ENCODE data around the gene RBMS3. TPM values are rescaled to one million over a fixed set of nuclear protein-coding genes. Genes with fewer than 3 reads are reported as not detected.

RBMS3 gene
- total RNA-seq, 2 donors from 2014 or later, result 31.7 to 45.1 TPM

DNA sequence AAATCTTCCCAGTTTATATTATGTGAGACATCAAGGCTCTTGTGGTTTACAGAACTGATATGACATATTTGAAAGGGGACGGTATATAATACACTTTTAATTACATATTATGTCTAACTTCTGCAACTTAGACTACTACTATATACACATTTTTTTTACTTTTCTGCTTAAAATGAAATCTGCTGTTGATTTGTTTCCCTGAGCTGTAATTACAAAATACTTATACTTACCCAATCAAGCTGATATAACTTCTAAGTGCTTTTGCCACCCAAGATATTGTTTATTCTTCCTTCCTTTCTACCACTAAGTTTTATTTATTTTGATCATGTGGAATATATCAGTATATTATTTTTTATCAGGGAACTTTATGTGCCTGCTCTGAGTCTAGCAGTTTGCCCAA, 671.6 kb downstream of the RBMS3 start:
- no peak overlapping the region for H3K4me3 ChIP-seq
- no peaks in the 10 kb centered on the region for H3K27me3 ChIP-seq (replicated peaks; ENCODE audit: insufficient read depth)
- WGBS, result 94% methylated on average over 1 of the region's 1 CpG
- DNase-seq (ENCODE audit: low spot score), result no peak
- no peak overlapping the region for H3K27ac ChIP-seq
- no peaks in the 10 kb centered on the region for H3K4me1 ChIP-seq (replicated peaks)
- no peaks in the 10 kb centered on the region for H3K36me3 ChIP-seq
- H3K9me3 ChIP-seq, result no peaks in the 10 kb centered on the region
- TF ChIP-seq POLR2AphosphoS5 (IDR thresholded peaks at IDR 0.05) (no peak), POLR2A (IDR thresholded peaks at IDR 0.05) (no peak)
- TF ChIP-seq, protein P1, sequence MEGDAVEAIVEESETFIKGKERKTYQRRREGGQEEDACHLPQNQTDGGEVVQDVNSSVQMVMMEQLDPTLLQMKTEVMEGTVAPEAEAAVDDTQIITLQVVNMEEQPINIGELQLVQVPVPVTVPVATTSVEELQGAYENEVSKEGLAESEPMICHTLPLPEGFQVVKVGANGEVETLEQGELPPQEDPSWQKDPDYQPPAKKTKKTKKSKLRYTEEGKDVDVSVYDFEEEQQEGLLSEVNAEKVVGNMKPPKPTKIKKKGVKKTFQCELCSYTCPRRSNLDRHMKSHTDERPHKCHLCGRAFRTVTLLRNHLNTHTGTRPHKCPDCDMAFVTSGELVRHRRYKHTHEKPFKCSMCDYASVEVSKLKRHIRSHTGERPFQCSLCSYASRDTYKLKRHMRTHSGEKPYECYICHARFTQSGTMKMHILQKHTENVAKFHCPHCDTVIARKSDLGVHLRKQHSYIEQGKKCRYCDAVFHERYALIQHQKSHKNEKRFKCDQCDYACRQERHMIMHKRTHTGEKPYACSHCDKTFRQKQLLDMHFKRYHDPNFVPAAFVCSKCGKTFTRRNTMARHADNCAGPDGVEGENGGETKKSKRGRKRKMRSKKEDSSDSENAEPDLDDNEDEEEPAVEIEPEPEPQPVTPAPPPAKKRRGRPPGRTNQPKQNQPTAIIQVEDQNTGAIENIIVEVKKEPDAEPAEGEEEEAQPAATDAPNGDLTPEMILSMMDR (IDR thresholded peaks at IDR 0.05), result no peak
- intact Hi-C loops (cut with DNase I), result no loop called here

DNA sequence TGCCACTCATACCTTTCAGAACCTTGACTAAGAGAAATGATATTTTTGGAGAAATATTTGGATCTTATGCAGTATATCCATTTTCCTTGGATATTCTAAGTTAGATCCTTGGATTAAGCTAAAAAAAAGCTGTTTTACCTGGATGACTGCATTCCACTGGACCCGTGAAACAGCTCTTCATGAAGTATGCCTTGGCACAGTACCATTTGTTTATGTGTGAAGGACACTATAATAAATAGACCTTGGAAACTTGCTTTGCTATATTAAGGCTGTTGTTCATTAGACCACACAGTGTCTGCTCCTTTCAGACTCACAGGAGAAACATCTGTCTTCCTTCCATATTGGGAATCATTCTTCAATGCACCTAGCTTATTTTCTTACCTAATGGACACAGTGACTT, 674.5 kb downstream of the RBMS3 start:
- intact Hi-C loops (cut with DNase I), result no loop called here
- 11% methylated on average over 1 of the region's 1 CpG for WGBS
- no peaks in the 10 kb centered on the region for H3K36me3 ChIP-seq
- H3K27ac ChIP-seq, result no peak overlapping the region
- TF ChIP-seq POLR2AphosphoS5 (IDR thresholded peaks at IDR 0.05), result no peak
- TF ChIP-seq, protein P1 (IDR thresholded peaks at IDR 0.05), result no peak
- no peak for TF ChIP-seq POLR2A (IDR thresholded peaks at IDR 0.05)
- H3K4me3 ChIP-seq, result no peak overlapping the region
- no peaks in the 10 kb centered on the region for H3K27me3 ChIP-seq (replicated peaks; ENCODE audit: insufficient read depth)
- no peak for DNase-seq (ENCODE audit: low spot score)
- H3K4me1 ChIP-seq (replicated peaks), result no peaks in the 10 kb centered on the region
- H3K9me3 ChIP-seq, result no peaks in the 10 kb centered on the region

DNA sequence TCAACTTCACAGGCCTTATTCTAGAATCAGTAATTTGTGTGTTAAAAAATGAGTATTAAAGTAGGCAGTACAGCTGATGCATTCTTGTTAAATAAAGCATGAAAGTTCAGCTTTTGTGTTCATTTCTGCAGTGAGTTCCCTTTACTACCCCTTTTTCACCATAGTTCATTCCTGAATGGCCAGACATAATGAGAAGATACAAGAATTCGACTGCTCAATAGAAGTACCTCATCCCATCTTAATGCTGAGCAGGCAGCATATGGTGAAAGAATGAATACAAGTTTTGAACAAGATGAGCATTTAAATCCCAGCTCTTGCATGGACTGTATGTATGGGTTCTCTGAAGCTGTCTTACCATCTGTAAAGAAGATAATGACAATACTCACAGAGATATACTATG, 677.9 kb downstream of the RBMS3 start:
- Histone ChIP-seq H3K4me1 (replicated peaks) (no peaks in the 10 kb centered on the region), H3K9me3 (no peaks in the 10 kb centered on the region), H3K27me3 (replicated peaks; ENCODE audit: insufficient read depth) (no peaks in the 10 kb centered on the region), H3K4me3 (no peak overlapping the region), H3K36me3 (no peaks in the 10 kb centered on the region), H3K27ac (no peak overlapping the region)
- 93% methylated on average over 1 of the region's 1 CpG for WGBS
- TF ChIP-seq, protein P1 (IDR thresholded peaks at IDR 0.05), result no peak
- no peak for TF ChIP-seq POLR2AphosphoS5 (IDR thresholded peaks at IDR 0.05)
- TF ChIP-seq POLR2A (IDR thresholded peaks at IDR 0.05), result no peak
- DNase-seq (ENCODE audit: low spot score), result no peak
- intact Hi-C loops (cut with DNase I), result no loop called here

DNA sequence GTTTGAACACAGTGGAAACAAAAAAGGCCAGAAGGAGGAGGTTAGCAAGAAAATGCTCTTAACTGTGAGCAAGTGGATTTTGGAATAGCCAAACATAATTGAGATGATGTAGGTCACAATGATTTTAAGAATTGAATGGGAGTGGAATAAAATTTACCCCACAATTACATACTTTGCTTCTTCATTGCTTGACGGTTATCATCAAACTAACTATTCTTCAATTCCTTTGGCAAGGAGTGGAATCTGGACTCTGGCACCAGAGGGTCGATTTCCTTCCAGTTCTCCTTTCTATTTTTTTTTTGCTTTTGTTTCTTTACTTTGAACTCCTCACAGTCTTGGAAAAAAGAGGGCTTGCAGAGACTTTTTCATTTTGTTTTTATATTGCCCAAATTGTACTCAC, 691.0 kb downstream of the RBMS3 start:
- TF ChIP-seq POLR2A (IDR thresholded peaks at IDR 0.05) (no peak), POLR2AphosphoS5 (IDR thresholded peaks at IDR 0.05) (no peak)
- TF ChIP-seq, protein P1 (IDR thresholded peaks at IDR 0.05), result no peak
- H3K27ac ChIP-seq, result no peak overlapping the region
- H3K27me3 ChIP-seq (replicated peaks; ENCODE audit: insufficient read depth), result no peaks in the 10 kb centered on the region
- H3K9me3 ChIP-seq, result no peaks in the 10 kb centered on the region
- intact Hi-C loops (cut with DNase I), result no loop called here
- H3K4me3 ChIP-seq, result no peak overlapping the region
- H3K4me1 ChIP-seq (replicated peaks), result no peaks in the 10 kb centered on the region
- WGBS, result 19% methylated on average over 2 of the region's 2 CpGs
- no peaks in the 10 kb centered on the region for H3K36me3 ChIP-seq
- no peak for DNase-seq (ENCODE audit: low spot score)

DNA sequence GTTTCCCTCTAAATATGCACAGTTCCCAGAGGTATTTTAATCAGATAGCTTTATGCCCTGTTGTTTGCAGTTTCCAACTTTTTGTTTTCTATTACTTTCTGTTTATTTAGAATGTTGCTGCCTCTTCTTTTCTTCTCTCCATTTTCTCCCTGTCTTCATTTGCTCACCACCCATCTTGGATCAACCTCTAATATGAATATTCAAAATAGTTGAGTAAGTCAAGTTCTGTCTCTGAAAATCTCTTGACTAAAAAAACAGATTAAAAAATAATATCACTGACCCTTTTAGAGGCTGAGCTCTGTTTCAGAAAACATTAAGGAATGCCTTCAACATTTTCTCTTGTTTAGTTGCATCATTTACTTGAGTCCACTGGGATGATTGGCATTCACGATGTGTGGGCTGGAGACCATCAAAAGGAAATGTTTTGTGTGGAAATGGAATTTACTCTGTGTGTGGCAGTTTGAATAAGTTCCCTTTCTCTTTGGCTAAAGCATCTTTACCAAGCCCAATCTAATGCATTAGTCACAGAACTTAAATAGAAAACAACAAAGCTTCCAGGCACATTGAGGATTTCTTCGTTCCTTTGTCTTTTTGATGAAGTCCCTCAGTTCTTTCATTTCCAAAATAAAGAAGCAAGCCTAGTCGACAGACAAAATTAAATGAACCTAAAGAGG, 691.6 kb downstream of the RBMS3 start:
- intact Hi-C loops (cut with DNase I), result no loop called here
- no peaks in the 10 kb centered on the region for H3K27me3 ChIP-seq (replicated peaks; ENCODE audit: insufficient read depth)
- H3K27ac ChIP-seq, result no peak overlapping the region
- H3K9me3 ChIP-seq, result no peaks in the 10 kb centered on the region
- 21% methylated on average over 3 of the region's 3 CpGs for WGBS
- TF ChIP-seq POLR2A (IDR thresholded peaks at IDR 0.05), result no peak
- TF ChIP-seq POLR2AphosphoS5 (IDR thresholded peaks at IDR 0.05), result no peak
- TF ChIP-seq, protein P1 (IDR thresholded peaks at IDR 0.05), result no peak
- DNase-seq (ENCODE audit: low spot score), result no peak
- no peaks in the 10 kb centered on the region for H3K4me1 ChIP-seq (replicated peaks)
- no peak overlapping the region for H3K4me3 ChIP-seq
- no peaks in the 10 kb centered on the region for H3K36me3 ChIP-seq
